Stomach smooth muscle (tissue), 2 donors: ENCODE measurements around the gene SAV1.

Experiments
- H3K27ac ChIP-seq: one replicate; pipeline ENCODE4 v1.7.0; 2013; ENCODE audit warnings: mild to moderate bottlenecking, low read length, inconsistent platforms
- H3K27me3 ChIP-seq, 2 donors: one replicate each; pipeline ENCODE4 v1.7.0; 2013; ENCODE audit warnings: low read length in 2 of 2; ENCODE audit not compliant: insufficient read depth in 2 of 2, control insufficient read depth in 1 of 2
- H3K36me3 ChIP-seq, 2 donors: one replicate each; pipeline ENCODE4 v1.7.0; 2013; ENCODE audit warnings: low read length in 2 of 2; ENCODE audit not compliant: control insufficient read depth in 2 of 2, insufficient read depth in 2 of 2
- H3K4me1 ChIP-seq: one replicate; pipeline ENCODE4 v1.7.0; 2013; ENCODE audit warnings: low read length; ENCODE audit not compliant: control insufficient read depth, insufficient read depth
- H3K4me3 ChIP-seq, 2 donors: one replicate each; pipeline ENCODE4 v1.7.0; 2013; ENCODE audit warnings: low read length in 2 of 2
- H3K9ac ChIP-seq, 2 donors: one replicate each; pipeline ENCODE4 v1.7.0; 2013; ENCODE audit warnings: low read length in 2 of 2, mild to moderate bottlenecking in 1 of 2
- H3K9me3 ChIP-seq, 2 donors: one replicate each; pipeline ENCODE4 v1.7.0; 2013; ENCODE audit warnings: low read length in 2 of 2; ENCODE audit not compliant: control insufficient read depth in 2 of 2
- donor health status: healthy.
- donor health status: Pancreatic carcinoma.

SAV1 gene

GRCh38 chr14:50608302-50608851 lies 59.7 kb downstream of the SAV1 start:
- H3K27me3 ChIP-seq: no peaks in the 10 kb centered on the region
- no peaks in the 10 kb centered on the region for H3K4me1 ChIP-seq
- no peaks in the 10 kb centered on the region for H3K9me3 ChIP-seq
- H3K9ac ChIP-seq: no peak overlapping the region
- H3K4me3 ChIP-seq: no peak overlapping the region
- H3K27ac ChIP-seq: no peak overlapping the region
- no peaks in the 10 kb centered on the region for H3K36me3 ChIP-seq

GRCh38 chr14:50607761-50608160 lies 60.3 kb downstream of the SAV1 start:
- H3K9me3 ChIP-seq: no peaks in the 10 kb centered on the region
- no peak overlapping the region for H3K4me3 ChIP-seq
- H3K27ac ChIP-seq: no peak overlapping the region
- no peaks in the 10 kb centered on the region for H3K4me1 ChIP-seq
- H3K9ac ChIP-seq: no peak overlapping the region
- no peaks in the 10 kb centered on the region for H3K36me3 ChIP-seq
- no peaks in the 10 kb centered on the region for H3K27me3 ChIP-seq

GRCh38 chr14:50607181-50607580 lies 60.9 kb downstream of the SAV1 start:
- no peaks in the 10 kb centered on the region for H3K27me3 ChIP-seq
- no peak overlapping the region for H3K4me3 ChIP-seq
- H3K36me3 ChIP-seq: no peaks in the 10 kb centered on the region

DNA sequence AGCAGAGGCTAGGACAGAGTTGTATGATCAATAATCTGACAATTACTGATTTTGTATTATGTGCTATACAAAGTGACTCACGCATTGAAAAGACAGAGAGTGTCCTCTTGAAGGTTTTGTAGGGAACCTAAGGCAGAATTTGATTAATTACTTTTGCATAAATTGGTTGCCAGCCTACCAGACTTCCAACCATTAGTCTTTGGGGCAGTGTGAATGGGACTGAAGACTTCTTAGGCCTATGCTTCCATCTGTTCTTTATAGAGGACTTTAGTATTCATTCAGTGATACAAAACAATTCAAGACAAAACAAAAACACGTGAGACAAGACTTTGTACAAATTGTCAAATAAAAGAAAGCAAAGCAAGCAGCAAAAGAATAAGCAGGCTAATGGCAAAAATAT lies 61.6 kb downstream of the SAV1 start:
- Histone ChIP-seq H3K4me1 (no peaks in the 10 kb centered on the region), H3K27ac (no peak overlapping the region), H3K36me3 (no peaks in the 10 kb centered on the region), H3K9ac (no peak overlapping the region), H3K4me3 (no peak overlapping the region), H3K9me3 (no peaks in the 10 kb centered on the region), H3K27me3 (no peaks in the 10 kb centered on the region)

More at GRCh38 chr14:50607181-50607580, 60.9 kb downstream of the SAV1 start:
- no peak overlapping the region for H3K27ac ChIP-seq
- H3K9me3 ChIP-seq: no peaks in the 10 kb centered on the region
- no peak overlapping the region for H3K9ac ChIP-seq
- no peaks in the 10 kb centered on the region for H3K4me1 ChIP-seq

GRCh38 chr14:50605766-50606165 lies 62.3 kb downstream of the SAV1 start:
- no peaks in the 10 kb centered on the region for H3K27me3 ChIP-seq
- H3K4me3 ChIP-seq: no peak overlapping the region
- no peaks in the 10 kb centered on the region for H3K4me1 ChIP-seq
- H3K27ac ChIP-seq: no peak overlapping the region
- no peak overlapping the region for H3K9ac ChIP-seq
- no peaks in the 10 kb centered on the region for H3K9me3 ChIP-seq
- H3K36me3 ChIP-seq: no peaks in the 10 kb centered on the region

GRCh38 chr14:50603565-50603964 lies 64.5 kb downstream of the SAV1 start:
- H3K27ac ChIP-seq: no peak overlapping the region

DNA sequence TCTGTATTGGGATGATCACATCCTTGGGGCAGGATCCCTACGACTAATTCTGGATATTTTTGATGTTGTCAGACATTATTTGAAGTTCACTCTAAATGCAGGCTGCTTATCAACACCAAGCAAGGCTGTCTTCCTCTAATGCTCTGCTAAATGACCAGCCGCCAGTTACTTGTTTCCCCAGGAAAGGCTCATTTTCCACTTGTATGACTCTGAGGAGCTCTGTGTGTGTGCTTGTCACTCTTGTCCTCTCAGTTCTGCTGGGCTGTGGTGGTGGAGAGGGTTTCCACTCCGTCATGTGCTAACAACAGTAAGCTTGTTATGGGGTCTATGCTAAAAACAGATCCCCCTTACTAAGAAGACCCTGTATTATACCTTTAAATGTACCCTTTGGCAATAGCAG lies 66.1 kb downstream of the SAV1 start:
- no peaks in the 10 kb centered on the region for H3K9me3 ChIP-seq
- no peak overlapping the region for H3K4me3 ChIP-seq
- H3K36me3 ChIP-seq: no peaks in the 10 kb centered on the region
- no peaks in the 10 kb centered on the region for H3K27me3 ChIP-seq
- H3K9ac ChIP-seq: no peak overlapping the region
- H3K4me1 ChIP-seq: no peaks in the 10 kb centered on the region
- H3K27ac ChIP-seq: no peak overlapping the region

More at GRCh38 chr14:50603565-50603964, 64.5 kb downstream of the SAV1 start:
- H3K9me3 ChIP-seq: no peaks in the 10 kb centered on the region
- no peak overlapping the region for H3K4me3 ChIP-seq
- no peaks in the 10 kb centered on the region for H3K4me1 ChIP-seq
- no peak overlapping the region for H3K9ac ChIP-seq
- H3K27me3 ChIP-seq: no peaks in the 10 kb centered on the region
- no peaks in the 10 kb centered on the region for H3K36me3 ChIP-seq

GRCh38 chr14:50601394-50601793 lies 66.7 kb downstream of the SAV1 start:
- Histone ChIP-seq H3K9me3 (no peaks in the 10 kb centered on the region), H3K9ac (no peak overlapping the region), H3K4me3 (no peak overlapping the region), H3K36me3 (no peaks in the 10 kb centered on the region), H3K27me3 (no peaks in the 10 kb centered on the region), H3K27ac (no peak overlapping the region), H3K4me1 (no peaks in the 10 kb centered on the region)

DNA sequence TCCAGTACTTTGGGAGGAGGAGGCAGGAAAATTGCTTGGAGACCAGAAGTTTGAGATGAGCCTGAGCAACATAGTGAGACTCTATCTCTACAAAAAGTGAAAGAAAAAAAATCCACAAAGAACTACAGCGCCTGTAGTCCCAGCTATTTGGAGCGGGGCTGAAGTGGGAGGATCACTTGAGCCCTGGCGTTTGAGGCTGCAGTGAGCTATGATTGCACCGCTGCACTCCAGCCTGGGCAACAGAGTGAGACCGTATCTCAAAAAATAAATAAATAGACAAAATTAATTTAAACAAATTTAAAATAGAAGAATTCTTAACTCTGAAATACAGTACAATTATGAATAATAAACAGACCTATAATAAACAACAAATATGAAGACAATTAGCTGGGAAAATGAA lies 67.3 kb downstream of the SAV1 start:
- Histone ChIP-seq H3K4me3 (no peak overlapping the region), H3K4me1 (no peaks in the 10 kb centered on the region), H3K27ac (no peak overlapping the region), H3K9me3 (no peaks in the 10 kb centered on the region), H3K36me3 (no peaks in the 10 kb centered on the region), H3K27me3 (no peaks in the 10 kb centered on the region), H3K9ac (no peak overlapping the region)

- Histone ChIP-seq H3K27me3 (no peaks in the 10 kb centered on the region), H3K36me3 (no peaks in the 10 kb centered on the region), H3K9ac (no peak overlapping the region), H3K4me3 (no peak overlapping the region), H3K9me3 (no peaks in the 10 kb centered on the region), H3K27ac (no peak overlapping the region), H3K4me1 (no peaks in the 10 kb centered on the region)
Observed at GRCh38 chr14:50599700-50600444, 68.2 kb downstream of the SAV1 start.

- Histone ChIP-seq H3K4me3 (no peak overlapping the region), H3K36me3 (peaks cover 4% of the 10 kb centered on the region in 2 donors), H3K27me3 (no peaks in the 10 kb centered on the region), H3K9me3 (no peaks in the 10 kb centered on the region), H3K4me1 (no peaks in the 10 kb centered on the region), H3K9ac (no peak overlapping the region), H3K27ac (no peak overlapping the region)
Observed at GRCh38 chr14:50598765-50599164, 69.3 kb downstream of the SAV1 start.
